Colonic mucosa (tissue), 4 donors: ENCODE measurements around the gene C2orf68. TPM values are rescaled to one million over a fixed set of nuclear protein-coding genes. Genes with fewer than 3 reads are reported as not detected.
"Not testable (repeated sequence)": the region's sequence is repeated elsewhere in the genome, so short reads cannot be mapped to it uniquely, and the experiment has no call there.

ENCODE experiments used
- DNase-seq: peaks from one replicate; pipeline ENCODE4 v3.0.0-alpha.2; 2020
- H3K27ac ChIP-seq: fragments of 200-600 bp; one replicate; pipeline ENCODE4 v1.8.0; 2021
- H3K27me3 ChIP-seq: fragments of 200-600 bp; one replicate; pipeline ENCODE4 v1.8.0; 2021
- H3K36me3 ChIP-seq: fragments of 200-600 bp; one replicate; pipeline ENCODE4 v1.8.0; 2021
- H3K4me1 ChIP-seq: fragments of 200-600 bp; one replicate; pipeline ENCODE4 v1.8.0; 2021; ENCODE audit warnings: mild to moderate bottlenecking
- H3K4me3 ChIP-seq: fragments of 200-600 bp; one replicate; pipeline ENCODE4 v1.8.0; 2021
- H3K9ac ChIP-seq, 2 donors: one replicate each; pipeline ENCODE4 v1.7.0; 2013; ENCODE audit warnings: control low read depth in 2 of 2, low read depth in 2 of 2, low read length in 2 of 2
- H3K9me3 ChIP-seq: fragments of 200-600 bp; one replicate; pipeline ENCODE4 v1.8.0; 2021
- CTCF ChIP-seq: fragments of 200-600 bp; IDR thresholded peaks from one replicate; pipeline ENCODE4 v1.8.0; 2022; ENCODE audit warnings: antibody characterized with exemption, mild to moderate bottlenecking
- intact Hi-C: fragments of 100-400 bp; cut with DNase I; formaldehyde crosslinking; loops from one replicate; pipeline ENCODE4 v1.14.1; 2022
- total RNA-seq, 2 donors: library from RNA; stranded (reverse); fragmentation: NEBNext Ultra II Directional in 1 of 2; extraction: Animal tissue kit (Norgen Biotek cat#: 25700) in 1 of 2; gene quantifications; one replicate each; pipeline ENCODE4 v1.2.1, GENCODE V29; 2021
- donor health status: healthy.
- donor health status: DM: no; HTN: no; CAD: no.
- donor health status: DM: no; HTN: no; CAD: no.

The C2orf68 gene
- total RNA-seq, 2 donors from 2014 or later, result 36.8 to 40.5 TPM

- TF ChIP-seq CTCF, result no peak
- Histone ChIP-seq H3K9me3 (no peaks in the 10 kb centered on the region), H3K27me3 (no peaks in the 10 kb centered on the region), H3K9ac (peak within 1 kb of the TSS; percentile 94 to 98), H3K4me3 (peak within 1 kb of the TSS; percentile 90), H3K4me1 (peaks cover 6% of the 10 kb centered on the region), H3K36me3 (no peaks in the 10 kb centered on the region), H3K27ac (peak within 1 kb of the TSS; percentile 82)
- peak; percentile 98 for DNase-seq
- intact Hi-C loops, result no loop called here
These were observed 16.4 kb downstream of the C2orf68 start, which contains the start of gene RNF181 for GRCh38 chr2:85595301-85596025. TSS of gene RNF181 (plus strand) at chr2:85595745. CDS start at chr2:85595764, 19 bp downstream.

GRCh38 chr2:85594715-85595300, 17.1 kb downstream of the C2orf68 start:
- Histone ChIP-seq H3K36me3 (no peaks in the 10 kb centered on the region), H3K4me3 (peak overlapping the region; percentile 90), H3K4me1 (peaks cover 6% of the 10 kb centered on the region), H3K9me3 (no peaks in the 10 kb centered on the region), H3K27me3 (no peaks in the 10 kb centered on the region), H3K9ac (peak overlapping the region; percentile 79 to 98), H3K27ac (peak overlapping the region; percentile 82)
- no peak for DNase-seq
- no peak for TF ChIP-seq CTCF
- intact Hi-C loops, result no loop called here

- Histone ChIP-seq H3K27me3 (no peaks in the 10 kb centered on the region), H3K4me3 (no peak overlapping the region), H3K36me3 (no peaks in the 10 kb centered on the region), H3K27ac (no peak overlapping the region), H3K9ac (no peak overlapping the region), H3K9me3 (no peaks in the 10 kb centered on the region), H3K4me1 (peaks cover 6% of the 10 kb centered on the region)
- intact Hi-C loops, result no loop called here
- DNase-seq, result no peak
- TF ChIP-seq CTCF, result no peak
These were observed 18.8 kb downstream of the C2orf68 start for GRCh38 chr2:85593023-85593422.

- H3K27me3 ChIP-seq, H3K27ac ChIP-seq, intact Hi-C loops, H3K36me3 ChIP-seq, H3K4me1 ChIP-seq, H3K9ac ChIP-seq, DNase-seq, H3K4me3 ChIP-seq, H3K9me3 ChIP-seq: not testable (repeated sequence)
These were observed 19.6 kb downstream of the C2orf68 start for GRCh38 chr2:85592299-85592698.

- intact Hi-C loops, result no loop called here
- H3K9ac ChIP-seq, result peak overlapping the region in 1 of 2 donors; percentile 30
- H3K36me3 ChIP-seq, result no peaks in the 10 kb centered on the region
- no peak for TF ChIP-seq CTCF
- DNase-seq, result no peak
- H3K9me3 ChIP-seq, result no peaks in the 10 kb centered on the region
- H3K4me1 ChIP-seq, result peaks cover 4% of the 10 kb centered on the region
- no peak overlapping the region for H3K4me3 ChIP-seq
- H3K27me3 ChIP-seq, result no peaks in the 10 kb centered on the region
- no peak overlapping the region for H3K27ac ChIP-seq
These were observed 20.3 kb downstream of the C2orf68 start for GRCh38 chr2:85591563-85591962.

- H3K4me1 ChIP-seq, result no peaks in the 10 kb centered on the region
These were observed 20.9 kb downstream of the C2orf68 start for GRCh38 chr2:85590950-85591349.

More at GRCh38 chr2:85590950-85591349, 20.9 kb downstream of the C2orf68 start:
- H3K4me3 ChIP-seq, result no peak overlapping the region
- no peak for TF ChIP-seq CTCF
- H3K9me3 ChIP-seq, result no peaks in the 10 kb centered on the region
- H3K9ac ChIP-seq, result no peak overlapping the region
- no peak for DNase-seq
- intact Hi-C loops, result no loop called here
- peak overlapping the region; percentile 48 for H3K27ac ChIP-seq
- H3K36me3 ChIP-seq, result no peaks in the 10 kb centered on the region
- no peaks in the 10 kb centered on the region for H3K27me3 ChIP-seq
